ENCODE results near the gene PAM16.
A peak's percentile ranks its signal among the peaks of the same experiment; 100 is the strongest.

PAM16 gene

GRCh38 chr16:4317532-4318450 lies 33.3 kb downstream of the PAM16 start:
- no peak for DNase-seq

- DNase-seq, result no peak
These were observed 34.1 kb downstream of the PAM16 start for GRCh38 chr16:4316864-4317531.

GRCh38 chr16:4316108-4316863 lies 34.8 kb downstream of the PAM16 start:
- DNase-seq, result no peak

- no peak for DNase-seq
These were observed 35.7 kb downstream of the PAM16 start, which contains the start of gene GLIS2 for GRCh38 chr16:4315186-4316107. TSS of gene GLIS2 (plus strand) at chr16:4316067. CDS start at chr16:4332281, 16,214 bp downstream.

GRCh38 chr16:4314532-4315185 lies 36.5 kb downstream of the PAM16 start:
- DNase-seq, result no peak

GRCh38 chr16:4313563-4314531 lies 37.3 kb downstream of the PAM16 start:
- no peak for DNase-seq

- DNase-seq, result no peak
These were observed 41.3 kb downstream of the PAM16 start for GRCh38 chr16:4309833-4310266.

- DNase-seq, result no peak
These were observed 41.9 kb downstream of the PAM16 start for GRCh38 chr16:4309102-4309832.

- peak; percentile 20 for DNase-seq
These were observed 43.7 kb downstream of the PAM16 start for GRCh38 chr16:4307215-4308037.

- no peak for DNase-seq
These were observed 44.5 kb downstream of the PAM16 start for GRCh38 chr16:4306470-4307214.

GRCh38 chr16:4303973-4304372 lies 47.1 kb downstream of the PAM16 start:
- no peak for DNase-seq

GRCh38 chr16:4301968-4302367 lies 49.2 kb downstream of the PAM16 start:
- DNase-seq, result no peak

- no peak for DNase-seq
These were observed 49.9 kb downstream of the PAM16 start for GRCh38 chr16:4301177-4301576.

GRCh38 chr16:4298761-4299522 lies 52.2 kb downstream of the PAM16 start:
- no peak for DNase-seq

GRCh38 chr16:4297480-4297879 lies 53.6 kb downstream of the PAM16 start:
- DNase-seq, result no peak

- no peak for DNase-seq
These were observed 55.5 kb downstream of the PAM16 start for GRCh38 chr16:4295581-4295980.

- no peak for DNase-seq
These were observed 57.2 kb downstream of the PAM16 start for GRCh38 chr16:4293822-4294457.

All from NCI-H1048 (cell line).